Fibroblast of skin of right biceps (primary cell): ENCODE data around the gene CYBA.

ENCODE experiments used
- DNase-seq: peaks from one replicate; pipeline ENCODE4 v3.0.0-alpha.2; 2013

The CYBA gene

DNA sequence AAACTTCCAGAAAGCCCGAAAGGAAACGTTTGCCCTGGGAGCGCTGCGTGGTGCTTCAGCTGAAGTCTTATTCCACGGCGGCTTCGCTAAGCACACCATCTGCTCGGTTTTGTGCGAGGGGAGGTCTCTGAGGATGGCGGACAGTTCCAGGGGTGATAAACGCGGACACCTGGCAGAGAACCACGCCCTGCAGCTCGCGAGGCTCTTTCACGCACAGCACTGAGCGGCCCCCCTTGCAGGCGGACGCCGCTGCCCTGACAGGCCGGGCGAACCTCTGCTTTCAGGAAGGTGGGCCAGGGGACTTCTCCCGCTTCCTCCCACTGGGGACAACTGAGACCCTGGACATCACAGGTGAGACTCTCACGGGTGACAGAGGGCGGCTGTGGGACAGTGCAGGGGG lies 8.3 kb upstream of the CYBA start:
- no peak for DNase-seq

DNA sequence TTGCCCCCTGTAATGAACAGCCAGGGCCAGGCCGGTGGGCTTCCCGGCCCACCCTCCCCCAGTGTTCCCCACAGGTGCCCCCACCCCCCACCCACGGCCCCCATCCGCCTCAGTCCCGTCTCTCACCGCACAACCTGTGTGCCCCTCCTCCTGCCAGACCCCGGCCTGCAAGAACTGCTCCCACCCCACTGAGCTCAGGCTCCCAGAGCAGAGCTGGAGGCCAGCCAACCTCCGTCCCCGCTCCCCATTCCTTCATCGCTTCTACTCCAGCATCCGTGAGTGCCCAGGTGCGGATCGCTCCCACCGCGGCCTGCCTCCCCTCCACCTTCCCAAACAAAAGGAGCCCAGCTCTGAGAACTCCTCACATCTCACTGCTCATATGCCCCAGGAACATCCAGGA lies 7.9 kb upstream of the CYBA start:
- DNase-seq, result no peak

DNA sequence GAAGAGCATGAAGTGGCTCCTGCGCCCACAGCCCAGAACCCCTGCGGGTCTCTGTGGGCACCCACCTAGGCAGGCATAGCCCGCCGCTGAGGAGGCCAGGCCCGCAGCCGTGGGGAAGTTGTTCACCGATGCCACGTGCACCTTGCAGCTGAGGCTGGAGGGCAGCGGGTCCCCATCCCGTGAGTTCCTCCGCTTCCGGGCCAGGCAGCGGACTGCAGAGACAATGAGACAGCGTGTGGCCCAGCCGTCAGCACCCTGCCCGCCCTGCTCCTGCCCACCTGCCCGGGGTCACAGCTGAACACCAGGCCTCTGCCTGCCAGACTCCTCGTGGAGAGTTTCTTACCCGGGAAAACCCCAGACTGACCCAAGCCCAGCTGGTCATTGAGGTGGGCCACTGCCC lies 6.5 kb upstream of the CYBA start:
- no peak for DNase-seq

DNA sequence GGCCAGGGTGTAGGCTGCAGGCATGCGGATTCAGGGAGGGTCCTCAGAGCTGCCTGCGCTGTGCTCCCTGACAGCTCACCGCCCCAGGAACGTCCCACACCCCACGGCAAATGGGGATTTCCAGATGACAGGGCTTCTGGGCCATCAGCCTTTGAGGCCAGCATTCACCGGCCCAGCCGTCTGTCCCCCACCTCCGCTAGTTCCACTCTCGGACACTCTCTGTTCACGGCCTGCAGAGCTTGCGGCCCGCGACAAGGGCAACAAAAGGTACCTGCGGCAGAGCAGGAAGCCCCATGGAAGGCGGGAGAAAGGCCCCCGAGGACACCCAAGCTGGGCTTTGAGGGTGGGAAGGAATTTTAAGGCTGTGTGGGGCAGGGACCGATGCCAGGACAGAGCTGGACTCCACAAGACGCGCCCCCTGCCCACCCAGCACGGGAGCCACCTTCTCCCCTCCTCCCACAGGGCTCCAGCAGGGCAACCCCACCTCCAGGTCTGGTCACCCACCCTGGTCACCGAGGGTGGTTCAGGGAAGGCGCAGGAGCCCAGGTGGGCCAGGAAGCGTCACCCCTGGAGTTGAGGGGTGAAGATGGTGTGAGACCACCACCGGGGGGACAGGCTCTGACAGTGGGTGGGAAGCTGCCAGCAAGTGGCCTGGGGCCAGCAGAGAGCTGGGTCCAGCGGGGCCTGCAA lies 5.6 kb upstream of the CYBA start:
- no peak for DNase-seq

DNA sequence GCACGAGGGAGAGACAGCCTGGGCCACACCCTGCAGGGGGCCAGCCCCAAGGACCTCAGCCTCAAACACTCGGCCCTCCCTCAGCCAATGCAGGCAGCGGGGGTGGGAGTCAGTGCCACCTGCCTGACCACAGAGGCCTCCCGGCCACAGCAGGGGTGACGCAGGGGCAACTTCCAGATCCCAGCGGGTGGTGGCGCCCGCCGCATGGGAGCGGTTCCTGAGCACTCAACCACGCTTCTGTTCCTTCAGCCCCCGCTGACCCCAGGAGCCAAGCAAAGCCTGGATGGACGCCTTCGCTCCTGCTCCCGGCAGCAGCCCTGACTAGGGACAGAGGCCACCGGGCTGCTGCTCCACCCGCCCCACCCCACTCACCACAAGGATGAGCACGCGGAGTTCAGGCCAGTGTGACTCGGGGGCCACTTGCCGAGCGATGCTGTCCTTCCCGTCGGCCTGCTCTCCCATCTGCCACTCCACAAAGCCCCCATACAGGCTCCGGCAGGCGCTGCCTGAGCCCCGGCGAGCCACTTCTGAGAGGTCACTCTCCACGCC lies 5.0 kb upstream of the CYBA start:
- no peak for DNase-seq

DNA sequence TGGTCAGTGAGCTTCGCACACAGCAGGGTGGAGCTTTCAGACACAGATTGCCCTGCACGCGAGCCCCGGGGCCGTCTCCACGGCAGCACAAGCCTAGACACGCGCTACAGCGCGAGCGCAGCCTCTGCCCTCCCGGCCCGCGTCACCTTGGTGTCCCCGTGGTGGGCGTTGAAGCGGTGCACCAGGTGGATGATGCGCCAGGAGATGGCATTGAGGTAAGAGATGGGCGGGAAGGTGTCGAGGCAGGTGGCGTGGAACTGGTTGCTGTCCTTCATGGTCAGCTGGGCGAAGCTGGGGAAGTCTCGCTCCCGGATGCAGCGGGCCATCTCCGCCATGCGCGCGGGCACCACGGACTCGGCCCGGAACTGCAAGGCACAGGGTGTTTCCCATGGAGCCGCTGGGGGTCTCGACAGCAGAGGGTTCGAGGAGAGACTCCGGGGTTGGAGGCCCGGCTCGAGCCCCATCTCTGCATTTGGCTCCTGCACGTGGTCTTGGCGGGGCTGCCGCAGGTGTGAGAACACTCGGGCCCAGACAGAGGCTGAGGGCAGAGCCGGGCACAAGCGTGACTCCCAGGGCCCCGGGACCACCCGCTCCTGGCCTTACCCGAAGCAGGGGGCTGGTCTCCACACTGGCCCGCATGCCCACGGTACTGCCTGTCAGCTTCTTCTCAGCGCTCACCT lies 4.3 kb upstream of the CYBA start:
- DNase-seq, result no peak

DNA sequence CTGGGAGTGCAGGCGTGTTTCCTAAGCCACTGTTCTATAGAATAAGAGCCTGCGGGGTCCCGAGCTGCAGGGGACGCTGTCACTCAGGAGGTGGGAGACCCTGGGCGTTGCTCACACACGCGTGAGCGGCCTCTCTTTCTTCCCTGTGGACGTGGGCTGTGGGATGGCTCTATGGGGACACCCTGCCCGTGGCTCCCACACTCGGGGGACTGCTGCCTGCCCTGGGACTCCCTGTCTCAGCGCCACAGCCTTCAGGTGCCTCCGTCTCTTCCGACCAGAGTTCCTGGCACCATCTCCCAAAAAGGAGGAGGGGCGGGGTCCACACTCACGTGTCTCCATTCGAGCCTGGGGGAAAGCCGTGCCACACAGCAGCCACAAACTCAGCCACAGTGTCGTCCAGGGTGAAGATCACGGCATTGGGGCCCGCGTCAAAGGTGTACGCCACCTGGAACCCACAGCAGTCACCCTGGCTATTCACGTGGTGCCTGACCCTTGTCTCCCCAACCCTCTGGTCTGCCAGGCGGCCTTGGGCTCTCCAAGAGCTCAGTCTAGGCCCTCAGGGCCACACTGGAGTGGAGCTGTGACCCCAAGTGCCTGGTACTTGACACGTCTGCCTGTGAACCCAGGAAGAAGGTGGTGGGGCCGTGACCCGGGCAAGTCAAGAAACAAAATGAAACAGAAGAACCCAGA lies 3.7 kb upstream of the CYBA start:
- no peak for DNase-seq

DNA sequence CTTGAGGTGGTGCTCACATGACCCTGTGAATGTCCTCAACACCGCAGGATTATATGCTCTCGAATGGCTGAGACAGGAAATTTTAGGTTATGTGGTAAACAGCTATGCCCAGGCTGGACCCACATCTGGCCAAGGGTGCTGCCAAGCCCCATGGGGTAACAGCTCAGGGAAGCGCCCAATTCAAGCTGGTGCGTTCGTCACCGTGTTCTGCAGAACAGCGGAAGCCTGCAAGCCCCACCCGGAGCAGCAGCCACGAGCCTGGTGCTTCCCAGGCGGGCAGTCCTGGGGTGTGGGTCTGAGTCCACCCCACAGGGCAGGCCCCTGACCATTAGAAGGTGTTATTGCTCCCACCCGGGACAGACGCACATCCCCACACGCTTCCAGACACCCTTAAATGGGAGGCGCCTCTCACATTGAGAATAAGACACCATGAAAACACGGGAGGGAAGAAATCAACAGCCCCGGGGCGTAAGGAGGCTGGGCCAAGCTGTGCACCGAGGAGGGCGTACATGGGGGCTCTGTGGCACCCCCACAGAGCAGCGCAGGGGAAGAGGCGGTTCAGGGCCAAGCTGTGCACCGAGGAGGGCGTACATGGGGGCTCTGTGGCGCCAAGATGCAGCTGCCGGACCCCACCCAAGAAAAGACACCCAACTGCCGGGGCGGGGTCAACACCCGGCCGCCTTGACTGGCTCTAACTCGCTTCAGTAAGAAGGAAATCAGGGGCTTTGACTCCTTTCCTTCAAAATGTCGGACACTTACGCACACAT lies 2.9 kb upstream of the CYBA start:
- DNase-seq, result no peak

DNA sequence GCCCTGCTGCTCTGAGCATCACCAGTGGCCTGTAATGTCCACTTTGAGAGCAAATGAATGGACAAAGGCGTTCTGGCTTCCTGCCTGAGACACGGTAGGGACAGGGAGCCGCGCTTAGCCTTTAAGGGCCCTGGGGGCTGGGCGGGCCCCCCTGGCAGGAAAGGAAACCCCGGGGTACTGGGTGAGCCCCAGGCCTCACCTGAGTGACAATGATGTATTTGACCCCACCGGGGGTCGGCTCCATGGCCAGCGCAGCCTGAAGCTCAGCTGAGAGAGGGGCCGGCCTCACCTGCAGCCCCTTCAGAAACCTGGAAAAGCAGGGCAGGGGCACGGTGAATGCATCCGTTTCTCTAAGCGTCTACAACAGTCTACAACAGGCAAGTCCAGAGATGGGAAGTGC lies 2.2 kb upstream of the CYBA start:
- no peak for DNase-seq

DNA sequence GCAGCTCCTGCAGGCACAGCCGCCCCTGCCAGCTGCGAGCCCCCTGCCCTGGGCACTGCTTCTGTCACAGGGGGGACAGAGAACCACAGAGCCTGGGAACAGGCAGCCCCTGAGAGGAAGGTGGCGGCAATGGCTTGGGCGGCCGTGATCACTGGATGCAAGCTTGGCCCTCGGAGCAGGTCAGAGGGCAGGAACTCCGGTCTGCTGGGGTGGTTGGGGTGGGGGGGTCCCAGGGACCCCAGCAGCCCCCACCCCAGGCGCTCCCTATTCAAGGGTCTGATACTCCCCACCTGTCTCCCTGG lies 1.9 kb upstream of the CYBA start:
- no peak for DNase-seq

DNA sequence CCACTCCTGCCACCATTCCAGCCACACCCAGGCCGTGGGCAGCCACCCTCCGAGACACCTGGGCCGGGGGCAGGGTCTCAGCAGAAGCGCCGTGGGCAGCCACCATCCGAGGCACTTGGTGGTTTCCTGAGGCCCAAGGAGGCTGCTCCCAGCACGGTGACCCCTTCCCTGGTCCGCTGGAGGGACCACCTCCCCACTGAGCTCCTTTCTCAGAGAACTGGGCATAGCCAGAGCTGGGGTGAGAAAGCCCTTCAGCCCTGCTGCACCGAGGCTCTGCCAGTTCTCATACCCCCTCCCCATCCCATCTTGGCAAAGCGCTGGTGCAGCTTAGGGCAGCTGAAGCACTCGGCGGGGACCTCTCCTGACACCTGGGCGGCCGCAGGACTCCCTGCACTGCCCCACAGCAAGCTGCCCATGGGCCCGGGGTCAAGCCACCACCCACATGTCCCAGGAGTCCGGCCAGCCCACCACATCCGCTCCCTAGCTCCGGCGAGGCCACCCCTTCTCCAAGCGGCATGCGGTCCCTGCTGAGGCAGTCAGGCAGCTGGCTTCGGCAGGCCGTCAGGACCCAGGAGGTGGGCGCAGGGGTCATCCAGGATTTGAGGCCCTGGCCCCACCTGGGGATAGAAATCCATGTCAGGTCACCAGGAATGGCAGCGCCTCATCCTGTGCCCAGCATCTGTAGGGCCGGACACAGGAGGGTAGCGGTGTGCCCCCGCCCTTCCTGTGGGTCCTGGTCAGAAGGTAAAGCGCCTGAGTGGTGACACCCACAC lies 1.3 kb upstream of the CYBA start:
- no peak for DNase-seq

DNA sequence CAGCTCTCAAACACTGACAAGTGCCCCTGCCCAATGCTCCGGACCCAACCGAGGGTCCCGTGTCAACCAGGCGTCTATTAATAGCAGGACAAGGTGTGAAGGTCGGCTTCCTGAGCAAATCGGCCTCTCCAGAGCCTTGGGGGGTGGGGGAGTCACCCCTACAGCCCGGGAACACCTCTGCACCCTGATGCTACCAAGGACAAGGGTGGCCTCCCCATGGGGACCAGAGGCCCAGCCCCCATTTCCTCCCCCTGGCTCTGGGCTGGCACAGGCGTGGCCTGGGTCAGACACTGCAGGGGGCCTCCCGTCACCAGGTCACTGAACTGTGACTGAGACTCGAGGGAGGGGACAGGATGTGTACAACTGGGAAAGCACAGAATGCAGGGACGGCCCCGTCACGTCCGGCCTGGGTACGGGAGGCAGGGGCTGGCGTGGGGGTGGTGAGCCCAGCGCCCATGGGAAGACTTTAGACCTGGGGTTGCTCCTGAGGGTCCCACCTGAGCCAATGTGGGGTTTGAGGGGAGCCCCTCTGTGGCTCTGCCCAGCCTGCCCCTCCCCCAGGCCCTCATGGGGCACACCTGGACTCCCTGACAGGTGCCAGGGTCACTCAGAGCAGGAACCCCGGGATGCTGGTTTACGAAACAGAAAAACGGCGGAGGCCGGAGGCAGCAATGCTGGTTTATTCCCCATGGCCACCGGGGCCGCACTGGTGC lies 579 bp upstream of the CYBA start:
- DNase-seq, result no peak

DNA sequence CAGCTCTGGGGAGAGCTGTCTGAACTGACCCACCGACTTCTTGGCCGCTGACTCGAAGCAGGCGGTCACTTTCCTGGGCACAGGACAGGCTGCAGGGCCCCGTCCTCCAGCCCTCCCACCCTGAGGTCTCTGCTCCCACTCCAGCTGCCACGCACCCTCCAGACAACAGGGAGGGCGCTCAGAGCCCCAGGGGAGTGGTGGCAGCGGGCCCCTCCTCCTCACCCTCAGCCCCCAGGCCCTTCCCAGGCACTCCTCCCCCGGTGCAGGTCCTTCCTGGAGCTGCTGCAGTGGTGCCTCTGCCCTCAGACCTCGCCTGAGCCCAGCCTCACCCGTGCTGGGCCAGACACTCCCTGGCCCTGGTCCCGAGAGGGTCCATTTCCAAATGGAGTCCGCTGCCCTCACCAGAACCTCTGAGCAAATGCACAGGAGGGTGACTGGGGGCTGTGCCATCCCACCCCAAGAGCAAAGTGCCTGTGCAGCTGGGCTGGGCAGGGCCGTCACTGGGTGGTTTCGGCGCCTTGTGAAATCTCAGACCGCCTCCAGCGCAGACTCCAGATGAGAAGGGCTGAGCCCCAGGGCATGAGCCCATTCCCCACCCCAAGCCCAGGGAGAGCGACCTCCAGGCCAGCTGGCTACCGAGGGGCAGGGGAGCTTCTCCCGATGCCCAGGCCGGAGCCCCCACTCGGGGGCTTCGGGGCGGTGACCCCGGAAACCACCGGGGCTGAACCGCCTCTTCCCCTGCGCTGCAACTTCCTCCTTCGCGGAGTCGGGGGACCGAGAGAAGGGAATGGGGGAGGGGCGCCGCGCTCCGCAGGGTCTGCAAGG lies 717 bp downstream of the CYBA start:
- DNase-seq, result no peak

DNA sequence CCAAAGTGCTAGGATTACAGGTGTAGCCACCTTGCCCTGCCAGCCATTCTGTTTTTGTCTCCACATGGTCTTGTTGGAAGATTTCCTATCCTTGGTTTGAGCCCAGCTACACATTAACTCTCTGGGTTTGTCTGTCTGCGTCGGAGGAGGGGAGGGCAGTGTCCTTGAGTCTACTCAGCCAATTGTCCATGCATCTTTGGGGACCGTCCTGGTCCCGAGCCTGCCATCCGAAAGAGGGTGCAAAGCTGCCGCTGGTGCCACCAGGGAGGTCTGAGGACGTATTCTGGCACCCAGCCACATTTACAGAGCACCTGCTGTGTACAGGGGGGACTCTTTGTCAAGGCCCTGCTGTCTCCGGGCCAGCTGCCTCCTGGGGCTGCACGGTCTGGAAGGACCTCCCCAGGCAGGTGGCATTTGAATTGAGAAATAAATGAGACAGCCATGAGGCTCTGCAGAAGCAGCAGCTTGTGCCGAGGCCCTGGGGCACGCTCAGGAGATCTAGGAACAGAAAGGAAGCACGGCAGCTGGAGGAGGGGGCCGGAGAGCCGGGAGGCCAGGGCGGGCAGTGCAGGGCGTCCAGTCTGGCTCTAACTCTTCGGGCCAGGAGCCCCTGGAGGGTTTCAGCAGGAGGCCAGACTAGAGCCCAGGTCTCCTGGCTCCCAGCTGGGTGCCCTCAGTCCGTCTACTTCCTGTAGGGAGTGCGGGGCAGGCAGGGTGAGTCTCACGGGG lies 1.5 kb downstream of the CYBA start:
- DNase-seq, result no peak

DNA sequence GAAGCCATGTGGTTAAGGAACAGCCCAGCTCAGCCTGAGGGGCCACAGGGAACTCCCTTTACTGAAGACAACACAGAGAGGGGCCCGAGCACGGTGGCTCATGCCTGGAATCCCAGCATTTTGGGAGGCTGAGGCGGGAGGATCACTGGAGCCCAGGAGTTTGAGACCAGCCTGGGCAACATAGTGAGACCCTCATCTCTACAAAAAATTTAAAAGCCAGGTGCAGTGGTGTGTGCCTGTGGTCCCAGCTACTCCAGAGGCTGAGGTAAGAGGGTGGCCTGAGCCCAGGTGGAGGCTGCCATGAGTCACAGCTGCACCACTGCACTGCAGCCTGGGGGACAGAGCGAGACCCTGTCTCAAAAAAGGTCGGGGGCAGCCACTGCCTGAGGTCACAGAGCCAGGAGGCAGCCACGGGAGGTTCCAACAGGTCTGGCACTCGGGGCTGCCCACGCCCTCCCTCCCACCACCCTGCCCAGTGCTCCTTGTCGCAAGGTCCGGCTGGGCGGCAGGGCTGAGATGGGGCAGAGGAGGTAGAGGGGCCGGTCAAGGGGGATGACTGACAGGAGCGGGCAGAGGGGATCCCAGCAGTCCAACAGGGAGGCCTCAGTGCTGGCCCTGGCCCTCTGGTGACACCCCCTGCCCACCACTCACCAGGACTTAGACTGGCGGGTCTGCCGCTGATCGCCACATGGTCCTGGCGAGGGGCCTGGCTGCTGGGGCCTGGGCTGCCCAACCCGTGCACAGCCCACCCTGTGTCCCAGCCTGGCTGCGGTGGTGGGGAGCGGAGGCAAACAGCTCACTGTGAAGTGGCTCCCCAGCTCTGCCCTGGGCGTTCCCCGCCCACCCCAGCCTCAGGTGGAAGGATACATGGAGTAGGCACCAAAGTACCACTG lies 3.4 kb downstream of the CYBA start:
- no peak for DNase-seq

DNA sequence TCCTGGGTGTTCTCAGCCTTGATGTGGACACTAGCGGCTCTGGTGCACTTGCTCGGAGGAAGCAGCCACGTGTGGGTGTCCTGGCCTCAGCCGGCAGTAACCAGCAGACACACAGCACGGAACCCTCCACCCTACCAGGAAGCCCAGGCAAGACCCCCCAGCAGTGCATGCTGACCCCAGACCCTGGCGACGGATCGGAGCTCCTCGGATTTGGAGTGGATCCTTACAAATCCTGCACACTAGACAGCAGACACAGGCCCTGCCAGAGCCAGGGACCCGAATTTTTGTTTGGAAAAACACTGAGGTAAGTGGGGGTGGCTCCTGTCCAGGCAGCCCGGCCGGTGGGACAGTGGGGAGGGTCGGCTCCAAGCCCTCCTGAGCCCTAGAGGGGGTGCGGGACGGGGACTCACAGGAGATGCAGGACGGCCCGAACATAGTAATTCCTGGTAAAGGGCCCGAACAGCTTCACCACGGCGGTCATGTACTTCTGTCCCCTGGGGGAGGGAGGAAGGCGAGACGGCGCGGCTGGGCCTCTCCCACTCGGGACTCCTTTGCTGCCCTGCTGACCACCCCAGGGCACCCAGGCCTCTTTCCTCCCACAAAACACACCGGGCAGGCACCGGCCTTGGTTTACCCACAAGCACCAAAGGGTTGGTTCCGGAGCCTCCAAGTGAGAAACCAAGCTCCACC lies 4.4 kb downstream of the CYBA start:
- no peak for DNase-seq

DNA sequence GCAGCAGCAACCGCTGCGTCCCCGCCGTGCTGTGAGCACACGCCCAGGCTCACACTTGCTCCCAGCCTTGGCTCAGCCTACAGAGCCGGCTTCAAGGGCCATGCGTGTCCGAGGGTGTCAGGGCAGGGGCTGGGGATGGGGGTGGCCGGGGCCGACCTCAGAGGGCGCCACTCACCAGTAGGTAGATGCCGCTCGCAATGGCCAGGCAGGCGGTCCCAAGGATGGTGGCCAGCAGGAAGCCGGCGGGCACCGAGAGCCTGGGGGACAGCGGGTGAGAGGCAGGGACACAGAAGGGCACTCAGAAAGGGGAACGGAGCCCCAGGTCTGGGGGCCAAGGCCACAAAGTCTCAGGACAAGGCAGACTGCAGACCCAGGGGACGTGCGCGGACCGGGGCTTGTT lies 4.9 kb downstream of the CYBA start:
- DNase-seq, result no peak

DNA sequence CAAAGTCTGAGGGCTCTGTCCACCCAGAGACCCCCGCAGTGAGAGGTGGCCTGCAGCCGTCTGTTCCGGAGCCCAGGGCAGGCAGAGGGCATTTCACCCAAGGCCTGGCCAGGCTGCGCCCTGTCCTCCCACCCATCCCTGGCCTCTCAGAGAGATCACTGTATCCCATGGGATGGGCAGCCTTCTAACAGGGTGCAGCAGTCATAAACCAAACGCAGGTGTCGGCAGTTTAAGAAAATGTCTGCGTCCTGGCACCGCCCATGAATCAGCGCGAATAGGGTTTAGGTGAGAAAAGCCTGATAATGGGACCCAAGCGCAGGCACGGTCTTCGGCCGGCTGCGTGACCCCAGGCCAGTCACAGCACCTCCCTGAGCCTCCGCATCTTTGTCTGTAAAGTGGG lies 5.4 kb downstream of the CYBA start:
- DNase-seq, result no peak

DNA sequence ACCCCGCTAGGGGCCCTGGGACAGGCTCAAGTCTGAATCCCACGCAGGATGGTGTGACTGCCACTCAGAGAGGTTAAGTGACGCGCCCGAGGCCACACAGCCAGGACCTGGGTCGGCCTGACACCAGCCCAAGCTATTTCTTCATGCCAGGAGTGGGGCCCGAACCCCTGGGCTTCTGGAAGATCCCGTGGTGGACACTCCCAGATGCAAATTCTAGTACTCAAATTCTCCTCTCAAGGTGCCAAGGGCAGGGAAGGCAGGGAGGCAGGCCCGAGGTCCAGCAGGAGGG lies 7.3 kb downstream of the CYBA start:
- DNase-seq, result no peak
